GM12878 (cell line): ENCODE data around the gene KIF18A. TPM values are rescaled to one million over a fixed set of nuclear protein-coding genes. Genes with fewer than 3 reads are reported as not detected.

ENCODE experiments used
- ATAC-seq: fragments of 200-7000 bp; cut with Tn5 transposase; 3 replicates; pipeline ENCODE4 v1.9.1; 2020; ENCODE audit warnings: mild to moderate bottlenecking, moderate library complexity
- BruUV-seq: library from RNA; stranded (reverse); fragments of 400-500 nt; replicated peaks from 2 replicates; lab custom pipeline; 2021; lab: Mats Ljungman, UMichigan
- CTCF ChIA-PET: fragments of 300-600 bp; sonication (Branson Sonifier 250); formaldehyde crosslinking; extraction: SDS; loops from one replicate; lab custom pipeline; 2021; ENCODE audit warnings: inconsistent platforms; lab: Yijun Ruan, JAX
- POLR2A ChIA-PET: fragments of 350-600 bp; formaldehyde crosslinking; extraction: SDS; loops from one replicate; lab custom pipeline; 2021; ENCODE audit warnings: inconsistent platforms; lab: Charles Lee
- RAD21 ChIA-PET: fragments of 300-600 bp; sonication (Branson Sonifier 250); formaldehyde crosslinking; loops from one replicate; lab custom pipeline; 2023; ENCODE audit warnings: antibody characterized with exemption; ENCODE audit not compliant: unreplicated experiment; lab: Charles Lee
- SMC1A ChIA-PET: fragments of 300-600 bp; sonication (Branson Sonifier 250); formaldehyde crosslinking; loops from one replicate; lab custom pipeline; 2023; ENCODE audit not compliant: unreplicated experiment, uncharacterized antibody; lab: Charles Lee
- DNase-seq: peaks from one replicate; pipeline ENCODE4 v3.0.0-alpha.2; 2011; ENCODE audit warnings: low read depth, low spot score
- FAIRE-seq: peaks from 3 replicates; lab custom pipeline; 2011; peaks lifted over from hg19 to GRCh38; lab: Jason Lieb, UNC
- H2AFZ ChIP-seq: 2 replicates; pipeline ENCODE4 v1.6.0; 2011; ENCODE audit warnings: low read depth, low read length, control low read depth; ENCODE audit not compliant: control insufficient read depth
- H3K27ac ChIP-seq: 2 replicates; pipeline ENCODE4 v1.5.1; 2011; ENCODE audit warnings: control low read depth; ENCODE audit not compliant: control insufficient read depth, insufficient read depth
- H3K27me3 ChIP-seq, 2 experiments: replicated peaks in 1 of 2; 2 replicates each; pipeline versions ENCODE4 v1.6.0 to v1.6.1; 2011; ENCODE audit warnings: low read length in 1 of 2; ENCODE audit not compliant: control insufficient read depth in 2 of 2, insufficient read depth in 2 of 2
- H3K36me3 ChIP-seq, 2 experiments: 2 replicates each; pipeline ENCODE4 v1.5.1; 2011; ENCODE audit warnings: low read length in 1 of 2; ENCODE audit not compliant: control insufficient read depth in 2 of 2, insufficient read depth in 2 of 2
- H3K4me1 ChIP-seq: 2 replicates; pipeline ENCODE4 v1.6.1; 2011; ENCODE audit warnings: mild to moderate bottlenecking, low read length, moderate library complexity, mixed read lengths; ENCODE audit not compliant: control insufficient read depth, insufficient read depth
- H3K4me2 ChIP-seq: 2 replicates; pipeline ENCODE4 v1.6.0; 2011; ENCODE audit warnings: control low read depth; ENCODE audit not compliant: control insufficient read depth, insufficient read depth
- H3K4me3 ChIP-seq: fragments of 200-600 bp; sonication (generic); 2 replicates; pipeline ENCODE4 v1.5.1; 2016
- H3K79me2 ChIP-seq: 2 replicates; pipeline ENCODE4 v1.6.0; 2011; ENCODE audit warnings: low read length; ENCODE audit not compliant: control insufficient read depth, insufficient read depth
- H3K9ac ChIP-seq: 2 replicates; pipeline ENCODE4 v1.8.0; 2011; ENCODE audit warnings: low read length, control low read depth, mixed read lengths; ENCODE audit not compliant: control insufficient read depth, insufficient read depth
- H3K9me3 ChIP-seq: replicated peaks from 3 replicates; pipeline ENCODE4 v1.5.1; 2011; ENCODE audit warnings: mild to moderate bottlenecking, low read length; ENCODE audit not compliant: control insufficient read depth, insufficient read depth
- H4K20me1 ChIP-seq: 2 replicates; pipeline ENCODE4 v1.6.0; 2011; ENCODE audit not compliant: control insufficient read depth, insufficient read depth
- CBX5 ChIP-seq: sonication (generic); IDR thresholded peaks from 2 replicates; pipeline ENCODE4 v1.6.1; 2016; ENCODE audit warnings: low read depth, moderate library complexity, mild to moderate bottlenecking, inconsistent platforms
- ELK1 ChIP-seq: IDR thresholded peaks from 2 replicates; pipeline ENCODE4 v1.6.1; 2012; ENCODE audit warnings: low read depth, low read length, improper control_type of control experiment
- HDAC6 ChIP-seq: fragments of 200-600 bp; sonication (generic); IDR thresholded peaks from one replicate; pipeline ENCODE4 v1.8.0; 2017; ENCODE audit warnings: antibody characterized with exemption; ENCODE audit not compliant: unreplicated experiment
- NR2C2 ChIP-seq: IDR thresholded peaks from 2 replicates; pipeline ENCODE4 v1.6.1; 2011; ENCODE audit warnings: borderline replicate concordance, low read depth; ENCODE audit not compliant: control insufficient read depth, insufficient read length
- RB1 ChIP-seq: fragments of 450-650 bp; formaldehyde crosslinking; IDR thresholded peaks from 2 replicates; pipeline ENCODE4 v1.6.1; 2017; ENCODE audit warnings: mild to moderate bottlenecking, borderline replicate concordance
- SKIL ChIP-seq: fragments of 450-650 bp; IDR thresholded peaks from 2 replicates; pipeline ENCODE4 v1.6.1; 2017; ENCODE audit warnings: mild to moderate bottlenecking, low read depth, inconsistent platforms; ENCODE audit not compliant: poor library complexity, severe bottlenecking
- ZBED1 ChIP-seq: IDR thresholded peaks from 2 replicates; pipeline ENCODE4 v1.6.1; 2016; ENCODE audit warnings: borderline replicate concordance
- ZBTB11 ChIP-seq: fragments of 450-650 bp; formaldehyde crosslinking; IDR thresholded peaks from 2 replicates; pipeline ENCODE4 v1.5.0; 2022; ENCODE audit warnings: mild to moderate bottlenecking, missing genetic modification characterization
- ZBTB33 ChIP-seq: fragments of 450-650 bp; IDR thresholded peaks from 2 replicates; pipeline ENCODE4 v1.6.1; 2017; ENCODE audit warnings: mild to moderate bottlenecking
- ZBTB40 ChIP-seq: fragments of 450-650 bp; IDR thresholded peaks from 2 replicates; pipeline ENCODE4 v1.6.1; 2016; ENCODE audit warnings: mild to moderate bottlenecking, moderate library complexity, borderline replicate concordance
- ZSCAN29 ChIP-seq: fragments of 450-650 bp; IDR thresholded peaks from 2 replicates; pipeline ENCODE4 v1.6.1; 2017; ENCODE audit warnings: mild to moderate bottlenecking, moderate library complexity
- WGBS: methylation state at CpG from one replicate; pipeline ENCODE4 v1.1.6; 2016; ENCODE audit warnings: low lambda C conversion rate; ENCODE audit not compliant: insufficient replicate concordance, insufficient coverage; ENCODE audit errors: missing lambda C conversion rate; 5-methylcytosine and 5-hydroxymethylcytosine counted together
- in situ Hi-C: fragments of 300-500 bp; cut with MboI; formaldehyde crosslinking; loops from 9 replicates; pipeline ENCODE4 v1.14.3; 2018; ENCODE audit warnings: mixed read lengths
- intact Hi-C: fragments of 100-400 bp; cut with micrococcal nuclease; formaldehyde crosslinking; loops from one replicate; pipeline ENCODE4 v1.14.2; 2022; ENCODE audit not compliant: unreplicated experiment
- polyA plus RNA-seq, 11 experiments: library from polyadenylated mRNA; depleted of rRNA in 4 of 11; unstranded in 6 of 11; stranded (reverse) in 5 of 11; fragments of >200 nt; fragmentation: Nextera tagmentation in 4 of 11; fragmentation: Illumina TruSeq in 1 of 11; extraction: Ambion mirVana in 4 of 11; extraction: Trizol in 1 of 11; gene quantifications; 1 replicate in 1 of 11; 2 replicates in 10 of 11; pipeline versions ENCODE4 v1.2.1 to v1.2.3, GENCODE V29; 2011 to 2016; ENCODE audit warnings: inconsistent platforms in 2 of 11, missing spikeins in 2 of 11, low read depth in 1 of 11
- total RNA-seq, 4 experiments: library from RNA; depleted of rRNA in 3 of 4; stranded (reverse); fragments of >200 nt in 3 of 4; fragmentation: Illumina TruSeq in 1 of 4; extraction: Trizol in 1 of 4; gene quantifications; 2 replicates each; pipeline versions ENCODE4 v1.2.1 to v1.2.3, GENCODE V29; 2013 to 2021

Gene KIF18A
- total and polyA plus RNA-seq, 10 of the 15 experiments (the other 5 are each of a cell fraction or from before 2014, with no cell fraction given): 11.2 to 31.5 (median 20.4) TPM

GRCh38 chr11:27995083-27995482 lies 112.9 kb downstream of the KIF18A start:
- ChIA-PET POLR2A (no interaction called here), SMC1A (interaction anchor here (0.9 kb wide), 1 partner anchor 11 kb away, joined by 3 read pairs; no protein-coding TSS in a partner anchor)
- in situ Hi-C loops: no loop called here
- no peak for TF ChIP-seq ZBTB33
- TF ChIP-seq ZBED1: no peak
- no peak for TF ChIP-seq ELK1
- no peak for TF ChIP-seq ZBTB40
- no peak for TF ChIP-seq ZBTB11 (CRISPR knock-in tag)
- no peak for TF ChIP-seq NR2C2
- no peak for TF ChIP-seq HDAC6
- TF ChIP-seq RB1: no peak
- TF ChIP-seq CBX5: no peak
- TF ChIP-seq SKIL: no peak
- no peak for TF ChIP-seq ZSCAN29

More at GRCh38 chr11:27995083-27995482, 112.9 kb downstream of the KIF18A start:
- Histone ChIP-seq H3K27me3 (no peaks in the 10 kb centered on the region), H3K9me3 (no peaks in the 10 kb centered on the region; the same call in 2 of the 3 replicates), H3K27ac (no peak overlapping the region), H3K4me3 (no peak overlapping the region), H3K4me1 (no peaks in the 10 kb centered on the region), H2AFZ (no peak overlapping the region), H3K36me3 (no peaks in the 10 kb centered on the region), H3K4me2 (no peak overlapping the region), H3K9ac (no peak overlapping the region), H3K79me2 (no peaks in the 10 kb centered on the region), H4K20me1 (no peaks in the 10 kb centered on the region)
- no peak for DNase-seq
- ATAC-seq: no peak
- WGBS: 76% methylated on average over 3 of the region's 3 CpGs
- CTCF ChIA-PET: no interaction called here
- FAIRE-seq: no peak
- RAD21 ChIA-PET: no interaction called here
- BruUV-seq: no TSS peak
- intact Hi-C loops: no loop called here
